HS-5 (cell line): ENCODE data around the gene NHSL1.
"Not testable (repeated sequence)": the region's sequence is repeated elsewhere in the genome, so short reads cannot be mapped to it uniquely, and the experiment has no call there.

ENCODE experiments used
- DNase-seq: peaks from one replicate; pipeline ENCODE4 v3.0.0-alpha.2; 2012; ENCODE audit warnings: low read depth

Gene NHSL1

GRCh38 chr6:138426500-138427123 lies 72.7 kb downstream of the NHSL1 start:
- DNase-seq, result no peak

- not testable (repeated sequence) for DNase-seq
Observed at GRCh38 chr6:138425256-138425655, 74.0 kb downstream of the NHSL1 start.

GRCh38 chr6:138424004-138424904 lies 75.0 kb downstream of the NHSL1 start:
- DNase-seq, result no peak

GRCh38 chr6:138422861-138423260 lies 76.4 kb downstream of the NHSL1 start:
- no peak for DNase-seq

GRCh38 chr6:138421608-138422007 lies 77.7 kb downstream of the NHSL1 start:
- DNase-seq, result no peak

- DNase-seq, result no peak
Observed at GRCh38 chr6:138421089-138421488, 78.2 kb downstream of the NHSL1 start.

GRCh38 chr6:138420356-138420755 lies 78.9 kb downstream of the NHSL1 start:
- DNase-seq, result no peak

GRCh38 chr6:138419766-138420165 lies 79.5 kb downstream of the NHSL1 start:
- DNase-seq, result no peak

- DNase-seq, result no peak
Observed at GRCh38 chr6:138418118-138418742, 81.1 kb downstream of the NHSL1 start.

- DNase-seq, result no peak
Observed at GRCh38 chr6:138417493-138418117, 81.7 kb downstream of the NHSL1 start.

GRCh38 chr6:138416206-138416605 lies 83.1 kb downstream of the NHSL1 start:
- DNase-seq, result no peak

- DNase-seq, result no peak
Observed at GRCh38 chr6:138415125-138415524, 84.2 kb downstream of the NHSL1 start.

GRCh38 chr6:138410972-138411880 lies 88.1 kb downstream of the NHSL1 start:
- peak; percentile 69 for DNase-seq

- no peak for DNase-seq
Observed at GRCh38 chr6:138410048-138410735, 89.1 kb downstream of the NHSL1 start.

- no peak for DNase-seq
Observed at GRCh38 chr6:138406443-138406842, 92.9 kb downstream of the NHSL1 start.

GRCh38 chr6:138405816-138406413 lies 93.4 kb downstream of the NHSL1 start:
- no peak for DNase-seq

GRCh38 chr6:138404666-138405337 lies 94.5 kb downstream of the NHSL1 start:
- DNase-seq, result no peak

GRCh38 chr6:138403801-138404665 lies 95.3 kb downstream of the NHSL1 start, which contains the start of gene HEBP2:
HEBP2 (plus strand) TSS chr6:138404223; CDS start chr6:138404496, 273 bp downstream.
- peak; percentile 62 for DNase-seq
